ENCODE results near the gene SDK2. TPM values are rescaled to one million over a fixed set of nuclear protein-coding genes. Genes with fewer than 3 reads are reported as not detected.

SDK2 gene
- polyA plus RNA-seq, 3 donors: 0.01 TPM; not detected in 2

GRCh38 chr17:73593249-73593965 lies 50.8 kb downstream of the SDK2 start:
- intact Hi-C loops (cut with micrococcal nuclease): no loop called here
- Histone ChIP-seq H3K9me3 (replicated peaks in 1 of 2; ENCODE audit: control insufficient read depth in 1 of 2, insufficient read depth in 1 of 2, low read length in 2 of 2) (no peaks in the 10 kb centered on the region), H3K27me3 (ENCODE audit: control insufficient read depth in 2 of 2, insufficient read depth in 2 of 2, low read length in 2 of 2) (peaks cover 0 to 6% of the 10 kb centered on the region in 2 donors), H3K9ac (ENCODE audit: insufficient read depth, low read length, poor library complexity, severe bottlenecking) (no peak overlapping the region), H3K4me1 (ENCODE audit: control insufficient read depth in 1 of 2, insufficient read depth in 2 of 2, low read length in 2 of 2) (peaks cover 0 to 2% of the 10 kb centered on the region in 2 donors), H3K4me3 (replicated peaks in 1 of 3; ENCODE audit: low read depth in 2 of 3, low read length in 3 of 3) (no peak overlapping the region), H4K20me1 (ENCODE audit: insufficient read depth, low read length) (no peaks in the 10 kb centered on the region), H3K4me2 (replicated peaks; ENCODE audit: extremely low read depth, low read length, poor library complexity, severe bottlenecking) (no peak overlapping the region), H3K36me3 (replicated peaks in 1 of 2; ENCODE audit: control insufficient read depth in 1 of 2, insufficient read depth in 2 of 2, low read length in 2 of 2) (no peaks in the 10 kb centered on the region), H3K27ac (ENCODE audit: low read depth in 1 of 2, low read length in 2 of 2) (no peak overlapping the region), H3K79me2 (ENCODE audit: insufficient read depth, low read length) (no peaks in the 10 kb centered on the region), H2AFZ (ENCODE audit: insufficient read depth, low read depth, low read length, poor library complexity, severe bottlenecking) (no peak overlapping the region)
- no peak for TF ChIP-seq CTCF (IDR thresholded peaks at IDR 0.05)
- Mint-ChIP-seq H3K27ac (no peak overlapping the region), H3K4me1 (peaks cover 14% of the 10 kb centered on the region), H3K27me3 (ENCODE audit: low read depth in 3 of 3) (peaks cover 13 to 18% (median 18%) of the 10 kb centered on the region in 3 donors), H3K9me3 (no peaks in the 10 kb centered on the region), H3K36me3 (no peaks in the 10 kb centered on the region), H3K4me3 (no peak overlapping the region)
- 77% methylated on average over 4 of the region's 7 CpGs for WGBS (ENCODE audit: insufficient coverage)
- DNase-seq: no peak

DNA sequence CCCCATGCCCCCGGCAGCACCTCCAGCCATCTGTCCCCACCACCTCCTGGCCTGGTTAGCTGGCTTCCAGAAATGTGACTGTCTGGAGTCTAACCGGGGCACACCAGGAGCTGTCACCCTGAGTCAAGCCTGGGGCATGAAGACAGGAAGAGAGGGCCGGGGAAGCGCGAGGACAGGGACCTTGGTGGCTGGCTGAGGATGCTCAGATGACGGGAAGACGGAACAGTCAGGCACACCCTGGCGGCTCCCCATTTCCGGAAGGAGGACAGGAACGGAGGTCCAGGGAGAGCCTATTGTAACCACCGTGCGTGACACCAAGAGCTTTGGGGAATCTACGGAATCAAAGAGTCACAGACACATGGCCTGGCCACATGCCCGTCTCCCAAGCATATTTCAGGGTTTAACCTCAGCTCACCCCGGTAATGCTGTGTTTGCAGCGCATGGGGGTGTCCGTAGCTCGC lies 51.7 kb downstream of the SDK2 start:
- no peak overlapping the region for H2AFZ ChIP-seq (ENCODE audit: insufficient read depth, low read depth, low read length, poor library complexity, severe bottlenecking)
- Mint-ChIP-seq H3K9me3 (no peaks in the 10 kb centered on the region), H3K4me3 (peak overlapping the region in 1 of 2 donors; percentile 30), H3K4me1 (peaks cover 14% of the 10 kb centered on the region), H3K36me3 (no peaks in the 10 kb centered on the region), H3K27ac (no peak overlapping the region), H3K27me3 (ENCODE audit: low read depth in 3 of 3) (peaks cover 13 to 18% (median 18%) of the 10 kb centered on the region in 3 donors)
- peak in 2 of 3 donors; percentile 6 to 30 for DNase-seq
- no peaks in the 10 kb centered on the region for H4K20me1 ChIP-seq (ENCODE audit: insufficient read depth, low read length)
- H3K4me3 ChIP-seq (replicated peaks in 1 of 3; ENCODE audit: low read depth in 2 of 3, low read length in 3 of 3): no peak overlapping the region
- H3K27me3 ChIP-seq (ENCODE audit: control insufficient read depth in 2 of 2, insufficient read depth in 2 of 2, low read length in 2 of 2): peaks cover 0 to 6% of the 10 kb centered on the region in 2 donors
- 38% methylated on average over 18 of the region's 18 CpGs for WGBS (ENCODE audit: insufficient coverage)
- TF ChIP-seq CTCF (IDR thresholded peaks at IDR 0.05): no peak
- H3K79me2 ChIP-seq (ENCODE audit: insufficient read depth, low read length): no peaks in the 10 kb centered on the region
- H3K9ac ChIP-seq (ENCODE audit: insufficient read depth, low read length, poor library complexity, severe bottlenecking): no peak overlapping the region
- H3K36me3 ChIP-seq (replicated peaks in 1 of 2; ENCODE audit: control insufficient read depth in 1 of 2, insufficient read depth in 2 of 2, low read length in 2 of 2): no peaks in the 10 kb centered on the region
- no peak overlapping the region for H3K4me2 ChIP-seq (replicated peaks; ENCODE audit: extremely low read depth, low read length, poor library complexity, severe bottlenecking)
- intact Hi-C loops (cut with micrococcal nuclease): no loop called here
- peaks cover 0 to 2% of the 10 kb centered on the region in 2 donors for H3K4me1 ChIP-seq (ENCODE audit: control insufficient read depth in 1 of 2, insufficient read depth in 2 of 2, low read length in 2 of 2)
- H3K27ac ChIP-seq (ENCODE audit: low read depth in 1 of 2, low read length in 2 of 2): no peak overlapping the region
- H3K9me3 ChIP-seq (replicated peaks in 1 of 2; ENCODE audit: control insufficient read depth in 1 of 2, insufficient read depth in 1 of 2, low read length in 2 of 2): no peaks in the 10 kb centered on the region
